IMR-90 (cell line): ENCODE data around the gene DUSP7. TPM values are rescaled to one million over a fixed set of nuclear protein-coding genes. Genes with fewer than 3 reads are reported as not detected.

Experiments used
- ATAC-seq: fragments of 200-7000 bp; cut with Tn5 transposase; 2 replicates; pipeline ENCODE4 v1.9.1; 2020; ENCODE audit warnings: low read depth, mild to moderate bottlenecking, moderate library complexity
- BruUV-seq: library from RNA; stranded (reverse); fragments of 400-500 nt; replicated peaks from 2 replicates; lab custom pipeline; 2021; lab: Mats Ljungman, UMichigan
- CTCF ChIA-PET: fragments of 300-600 bp; formaldehyde crosslinking; extraction: SDS; loops from one replicate; lab custom pipeline; 2021; ENCODE audit warnings: antibody characterized with exemption; lab: Yijun Ruan, JAX
- POLR2A ChIA-PET: fragments of 300-600 bp; sonication (Branson Sonifier 250); formaldehyde crosslinking; loops from one replicate; lab custom pipeline; 2022; ENCODE audit warnings: antibody characterized with exemption; ENCODE audit not compliant: unreplicated experiment; lab: Charles Lee
- DNase-seq: peaks from one replicate; pipeline ENCODE4 v3.0.0; 2013
- H2AFZ ChIP-seq: replicated peaks from 2 replicates; pipeline ENCODE3; 2013; ENCODE audit warnings: low read length, mild to moderate bottlenecking; ENCODE audit not compliant: poor library complexity
- H2AK5ac ChIP-seq: 2 replicates; pipeline ENCODE4 v1.6.1; 2013; ENCODE audit warnings: low read depth, low read length, inconsistent platforms
- H2AK9ac ChIP-seq: replicated peaks from 2 replicates; pipeline ENCODE3; 2013; ENCODE audit warnings: mild to moderate bottlenecking, low read depth, low read length, moderate library complexity; ENCODE audit not compliant: poor library complexity
- H2BK120ac ChIP-seq: 2 replicates; pipeline ENCODE4 v1.6.1; 2013; ENCODE audit warnings: low read depth, low read length, inconsistent platforms
- H2BK15ac ChIP-seq: 3 replicates; pipeline ENCODE4 v1.6.1; 2013; ENCODE audit warnings: low read depth, low read length, inconsistent platforms
- H2BK20ac ChIP-seq: 2 replicates; pipeline ENCODE4 v1.6.1; 2013; ENCODE audit warnings: low read depth, mild to moderate bottlenecking, inconsistent platforms, low read length, moderate library complexity
- H2BK5ac ChIP-seq: 2 replicates; pipeline ENCODE4 v1.6.1; 2013; ENCODE audit warnings: mild to moderate bottlenecking, low read depth, low read length, inconsistent platforms; ENCODE audit not compliant: poor library complexity, severe bottlenecking
- H3K14ac ChIP-seq: replicated peaks from 2 replicates; pipeline ENCODE4 v1.6.1; 2013; ENCODE audit warnings: low read depth, low read length, inconsistent platforms
- H3K18ac ChIP-seq: 2 replicates; pipeline ENCODE4 v1.6.1; 2013; ENCODE audit warnings: low read depth, low read length, control low read depth
- H3K23ac ChIP-seq: 2 replicates; pipeline ENCODE4 v1.6.1; 2013; ENCODE audit warnings: low read depth, low read length, inconsistent platforms
- H3K27ac ChIP-seq: 2 replicates; pipeline ENCODE4 v1.5.1; 2013; ENCODE audit warnings: mild to moderate bottlenecking, control low read depth, low read length; ENCODE audit not compliant: insufficient read depth
- H3K27me3 ChIP-seq: 2 replicates; pipeline ENCODE4 v1.6.1; 2013; ENCODE audit warnings: low read length; ENCODE audit not compliant: control insufficient read depth, insufficient read depth
- H3K36me3 ChIP-seq: 2 replicates; pipeline ENCODE4 v1.6.1; 2013; ENCODE audit warnings: low read length, mixed read lengths; ENCODE audit not compliant: control insufficient read depth, insufficient read depth
- H3K4ac ChIP-seq: 2 replicates; pipeline ENCODE4 v1.6.1; 2013; ENCODE audit warnings: low read depth, low read length, inconsistent platforms
- H3K4me1 ChIP-seq: 2 replicates; pipeline ENCODE4 v1.6.1; 2013; ENCODE audit warnings: low read length, mixed read lengths; ENCODE audit not compliant: control insufficient read depth, insufficient read depth
- H3K4me2 ChIP-seq: 2 replicates; pipeline ENCODE4 v1.6.1; 2013; ENCODE audit warnings: low read depth, mild to moderate bottlenecking, control low read depth, low read length, moderate library complexity
- H3K4me3 ChIP-seq: 2 replicates; pipeline ENCODE4 v1.5.1; 2013; ENCODE audit warnings: low read depth, mild to moderate bottlenecking, control low read depth, low read length, moderate library complexity; ENCODE audit not compliant: insufficient read depth
- H3K56ac ChIP-seq: 2 replicates; pipeline ENCODE4 v1.6.1; 2013; ENCODE audit warnings: low read length, inconsistent platforms; ENCODE audit not compliant: insufficient read depth; ENCODE audit errors: extremely low read depth
- H3K79me1 ChIP-seq, 2 experiments: 2 replicates each; pipeline ENCODE4 v1.6.1; 2013; ENCODE audit warnings: low read length in 2 of 2, inconsistent platforms in 1 of 2, low read depth in 1 of 2
- H3K9ac ChIP-seq: 2 replicates; pipeline ENCODE4 v1.6.1; 2013; ENCODE audit warnings: low read depth, low read length, control low read depth
- H3K9me1 ChIP-seq: 2 replicates; pipeline ENCODE4 v1.6.1; 2013; ENCODE audit warnings: low read length, inconsistent platforms; ENCODE audit not compliant: insufficient read depth
- H3K9me3 ChIP-seq: 2 replicates; pipeline ENCODE4 v1.6.1; 2013; ENCODE audit warnings: low read length; ENCODE audit not compliant: control insufficient read depth, insufficient read depth
- H4K20me1 ChIP-seq: 2 replicates; pipeline ENCODE4 v1.6.1; 2013; ENCODE audit warnings: low read length, inconsistent platforms; ENCODE audit not compliant: insufficient read depth
- H4K5ac ChIP-seq: 2 replicates; pipeline ENCODE4 v1.6.1; 2013; ENCODE audit warnings: mild to moderate bottlenecking, low read depth, low read length, control low read depth
- H4K8ac ChIP-seq, 2 experiments: 2 replicates each; pipeline ENCODE4 v1.6.1; 2013; ENCODE audit warnings: low read depth in 2 of 2, low read length in 2 of 2, control low read depth in 1 of 2, inconsistent platforms in 1 of 2
- H4K91ac ChIP-seq: 2 replicates; pipeline ENCODE4 v1.6.1; 2013; ENCODE audit warnings: low read depth, low read length, inconsistent platforms; ENCODE audit not compliant: insufficient read depth
- BHLHE40 ChIP-seq: fragments of 150-350 bp; IDR thresholded peaks from 2 replicates; pipeline ENCODE4 v1.6.1; 2016; ENCODE audit warnings: mild to moderate bottlenecking, low read depth, low read length
- CEBPB ChIP-seq: IDR thresholded peaks from 2 replicates; pipeline ENCODE4 v1.6.1; 2012; ENCODE audit warnings: low read depth, low read length, improper control_type of control experiment
- CHD1 ChIP-seq: IDR thresholded peaks from 2 replicates; pipeline ENCODE4 v1.6.1; 2012; ENCODE audit warnings: low read depth, low read length, improper control_type of control experiment
- MAFK ChIP-seq: IDR thresholded peaks from 2 replicates; pipeline ENCODE4 v1.6.1; 2012; ENCODE audit warnings: low read depth, low read length, improper control_type of control experiment
- MAZ ChIP-seq: IDR thresholded peaks from 2 replicates; pipeline ENCODE4 v1.6.1; 2012; ENCODE audit warnings: low read depth, mild to moderate bottlenecking, low read length, improper control_type of control experiment, moderate library complexity, borderline replicate concordance
- MXI1 ChIP-seq: IDR thresholded peaks from 2 replicates; pipeline ENCODE4 v1.6.1; 2012; ENCODE audit warnings: low read depth, mild to moderate bottlenecking, low read length, moderate library complexity, borderline replicate concordance
- NFE2L2 ChIP-seq: fragments of 150-350 bp; IDR thresholded peaks from 2 replicates; pipeline ENCODE4 v1.6.1; 2016; ENCODE audit warnings: low read depth, mild to moderate bottlenecking, low read length
- POLR2A ChIP-seq: IDR thresholded peaks from 2 replicates; pipeline ENCODE4 v1.6.1; 2012; ENCODE audit warnings: mild to moderate bottlenecking, low read depth, low read length
- RAD21 ChIP-seq: IDR thresholded peaks from 2 replicates; pipeline ENCODE4 v1.6.1; 2012; ENCODE audit warnings: low read length, improper control_type of control experiment
- RCOR1 ChIP-seq: IDR thresholded peaks from 2 replicates; pipeline ENCODE4 v1.6.1; 2012; ENCODE audit warnings: mild to moderate bottlenecking, low read length, improper control_type of control experiment; ENCODE audit not compliant: insufficient replicate concordance
- RFX5 ChIP-seq: IDR thresholded peaks from 2 replicates; pipeline ENCODE4 v1.8.0; 2012; ENCODE audit warnings: low read depth, mild to moderate bottlenecking, low read length, moderate library complexity
- SMC3 ChIP-seq: fragments of 150-350 bp; IDR thresholded peaks from 2 replicates; pipeline ENCODE4 v1.6.1; 2016; ENCODE audit warnings: low read depth, mild to moderate bottlenecking, antibody characterized with exemption, low read length, moderate library complexity
- WGBS, 2 experiments: methylation state at CpG; one replicate each; pipeline versions ENCODE4 v1.1.5 to v1.1.7; 2013; ENCODE audit warnings: missing lambda C conversion rate in 2 of 2; ENCODE audit not compliant: insufficient read length in 1 of 2; ENCODE audit errors: extremely low coverage in 2 of 2; 5-methylcytosine and 5-hydroxymethylcytosine counted together
- dilution Hi-C: fragments of 300-500 bp; cut with HindIII; formaldehyde crosslinking; loops from one replicate; pipeline ENCODE4 v1.14.3; 2018; ENCODE audit warnings: low sequenced_read_pairs; ENCODE audit not compliant: unreplicated experiment
- in situ Hi-C: fragments of 300-500 bp; cut with MboI; formaldehyde crosslinking; loops from 3 replicates; pipeline ENCODE4 v1.14.3; 2019; ENCODE audit warnings: low sequenced_read_pairs, inconsistent platforms, mixed read lengths
- intact Hi-C: fragments of 100-400 bp; cut with micrococcal nuclease; formaldehyde crosslinking; loops from 2 replicates; pipeline ENCODE4 v1.10.0; 2022
- polyA plus RNA-seq, 3 experiments: library from polyadenylated mRNA; depleted of rRNA; stranded (reverse); fragments of >200 nt; gene quantifications; 2 replicates each; pipeline ENCODE4 v1.2.3, GENCODE V29; 2012; ENCODE audit warnings: low replicate concordance in 1 of 3
- total RNA-seq: library from RNA; depleted of rRNA; stranded (reverse); fragments of >200 nt; gene quantifications from 2 replicates; pipeline ENCODE4 v1.2.3, GENCODE V29; 2012
- TF ChIP-seq, protein P1 (sequence below): conservative IDR thresholded peaks from 2 replicates; pipeline ENCODE4 v1.5.1; 2012; ENCODE audit warnings: mild to moderate bottlenecking, low read depth, low read length, improper control_type of control experiment
- TF ChIP-seq, protein P2 (sequence below): fragments of 150-350 bp; IDR thresholded peaks from 2 replicates; pipeline ENCODE4 v1.6.1; 2016; ENCODE audit warnings: low read depth, mild to moderate bottlenecking, low read length, moderate library complexity, borderline replicate concordance
- TF ChIP-seq, protein P3 (sequence below): fragments of 150-350 bp; IDR thresholded peaks from 2 replicates; pipeline ENCODE4 v1.6.1; 2017; ENCODE audit warnings: mild to moderate bottlenecking, antibody characterized with exemption, low read length, low read depth

The DUSP7 gene
- total and polyA plus RNA-seq, 2 of the 4 experiments (the other 2 are of a cell fraction) = 9.3 to 24.0 TPM

DNA sequence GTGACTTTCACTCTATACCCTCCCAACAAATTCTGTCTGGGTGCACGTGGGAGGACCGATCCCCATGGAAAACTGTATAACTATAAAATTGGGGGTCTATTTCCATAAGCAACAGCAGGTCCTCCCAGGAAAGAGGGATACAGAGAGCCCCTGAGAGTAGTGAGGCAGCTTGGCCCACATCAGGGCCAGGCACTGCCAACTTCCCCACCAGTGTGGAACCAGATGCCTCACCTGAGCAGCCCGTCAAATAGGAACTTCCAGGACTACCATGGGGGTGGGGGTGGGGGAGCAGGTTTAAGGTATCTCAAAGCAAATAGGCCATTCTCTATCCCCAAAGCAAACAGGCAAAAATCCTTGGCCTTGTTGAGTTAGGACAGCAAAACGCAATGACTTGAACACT is 33.3 kb upstream of the DUSP7 start:
- peak overlapping the region; percentile 82; the same call in 2 of the 3 replicates for H2BK15ac ChIP-seq
- no peak overlapping the region; the same call in 1 of the 2 replicates for H3K4me2 ChIP-seq
- 0 out of 2 replicates have a peak overlapping the region, but pooled peaks have one; percentile 7 for H3K56ac ChIP-seq
- peak overlapping the region; percentile 97 for H4K91ac ChIP-seq
- no peaks in the 10 kb centered on the region for H3K9me3 ChIP-seq
- H2AFZ ChIP-seq = peak overlapping the region; percentile 76
- DNase-seq (no peak), ATAC-seq (no peak)
- H3K18ac ChIP-seq = peak overlapping the region; percentile 43
- ChIA-PET CTCF (no interaction called here), POLR2A (interaction anchor here (0.6 kb wide), 1 partner anchor 615 kb away, joined by 14 read pairs; no protein-coding TSS in a partner anchor)
- TF ChIP-seq RCOR1 (no peak), RAD21 (no peak), POLR2A (no peak), MAZ (no peak), RFX5 (no peak), MXI1 (no peak), BHLHE40 (no peak), SMC3 (no peak), MAFK (no peak), NFE2L2 (no peak), CEBPB (no peak), CHD1 (no peak)
- TF ChIP-seq, protein P1, sequence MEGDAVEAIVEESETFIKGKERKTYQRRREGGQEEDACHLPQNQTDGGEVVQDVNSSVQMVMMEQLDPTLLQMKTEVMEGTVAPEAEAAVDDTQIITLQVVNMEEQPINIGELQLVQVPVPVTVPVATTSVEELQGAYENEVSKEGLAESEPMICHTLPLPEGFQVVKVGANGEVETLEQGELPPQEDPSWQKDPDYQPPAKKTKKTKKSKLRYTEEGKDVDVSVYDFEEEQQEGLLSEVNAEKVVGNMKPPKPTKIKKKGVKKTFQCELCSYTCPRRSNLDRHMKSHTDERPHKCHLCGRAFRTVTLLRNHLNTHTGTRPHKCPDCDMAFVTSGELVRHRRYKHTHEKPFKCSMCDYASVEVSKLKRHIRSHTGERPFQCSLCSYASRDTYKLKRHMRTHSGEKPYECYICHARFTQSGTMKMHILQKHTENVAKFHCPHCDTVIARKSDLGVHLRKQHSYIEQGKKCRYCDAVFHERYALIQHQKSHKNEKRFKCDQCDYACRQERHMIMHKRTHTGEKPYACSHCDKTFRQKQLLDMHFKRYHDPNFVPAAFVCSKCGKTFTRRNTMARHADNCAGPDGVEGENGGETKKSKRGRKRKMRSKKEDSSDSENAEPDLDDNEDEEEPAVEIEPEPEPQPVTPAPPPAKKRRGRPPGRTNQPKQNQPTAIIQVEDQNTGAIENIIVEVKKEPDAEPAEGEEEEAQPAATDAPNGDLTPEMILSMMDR = no peak
- TF ChIP-seq, protein P2, sequence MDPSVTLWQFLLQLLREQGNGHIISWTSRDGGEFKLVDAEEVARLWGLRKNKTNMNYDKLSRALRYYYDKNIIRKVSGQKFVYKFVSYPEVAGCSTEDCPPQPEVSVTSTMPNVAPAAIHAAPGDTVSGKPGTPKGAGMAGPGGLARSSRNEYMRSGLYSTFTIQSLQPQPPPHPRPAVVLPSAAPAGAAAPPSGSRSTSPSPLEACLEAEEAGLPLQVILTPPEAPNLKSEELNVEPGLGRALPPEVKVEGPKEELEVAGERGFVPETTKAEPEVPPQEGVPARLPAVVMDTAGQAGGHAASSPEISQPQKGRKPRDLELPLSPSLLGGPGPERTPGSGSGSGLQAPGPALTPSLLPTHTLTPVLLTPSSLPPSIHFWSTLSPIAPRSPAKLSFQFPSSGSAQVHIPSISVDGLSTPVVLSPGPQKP = no peak
- TF ChIP-seq, protein P3, sequence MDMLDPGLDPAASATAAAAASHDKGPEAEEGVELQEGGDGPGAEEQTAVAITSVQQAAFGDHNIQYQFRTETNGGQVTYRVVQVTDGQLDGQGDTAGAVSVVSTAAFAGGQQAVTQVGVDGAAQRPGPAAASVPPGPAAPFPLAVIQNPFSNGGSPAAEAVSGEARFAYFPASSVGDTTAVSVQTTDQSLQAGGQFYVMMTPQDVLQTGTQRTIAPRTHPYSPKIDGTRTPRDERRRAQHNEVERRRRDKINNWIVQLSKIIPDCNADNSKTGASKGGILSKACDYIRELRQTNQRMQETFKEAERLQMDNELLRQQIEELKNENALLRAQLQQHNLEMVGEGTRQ = no peak
- H2BK120ac ChIP-seq = peak overlapping the region; percentile 93
- peak overlapping the region; percentile 86 for H2AK9ac ChIP-seq
- H4K20me1 ChIP-seq = peaks cover 4% of the 10 kb centered on the region; the same call in 1 of the 2 replicates
- H3K23ac ChIP-seq = peak overlapping the region; percentile 46; the same call in 1 of the 2 replicates
- H4K8ac ChIP-seq = peak overlapping the region; percentile 87 to 90
- H3K27ac ChIP-seq = peak overlapping the region; percentile 89
- H2AK5ac ChIP-seq = peak overlapping the region; percentile 96
- H3K27me3 ChIP-seq = no peaks in the 10 kb centered on the region
- dilution Hi-C loops (no loop called here), in situ Hi-C loops (no loop called here), intact Hi-C loops (loop anchor here (2.0 kb wide), 1 partner anchor 33 kb away; the partner anchor contains the start of gene DUSP7)
- peak overlapping the region; percentile 51 for H3K14ac ChIP-seq
- H3K79me1 ChIP-seq = peaks cover 8 to 64% of the 10 kb centered on the region in 2 experiments; a peak in 3 of 4 replicates
- H3K36me3 ChIP-seq = no peaks in the 10 kb centered on the region
- H3K9ac ChIP-seq = no peak overlapping the region
- no TSS peak for BruUV-seq
- peaks cover 69% of the 10 kb centered on the region for H3K9me1 ChIP-seq
- peaks cover 50% of the 10 kb centered on the region for H3K4me1 ChIP-seq
- WGBS, 2 experiments = 100% methylated on average over 1 of the region's 4 CpGs; no CpG with 5 or more reads in 1 of the 2 experiments
- H3K4me3 ChIP-seq = no peak overlapping the region
- peak overlapping the region; percentile 94 for H3K4ac ChIP-seq
- peak overlapping the region; percentile 87 for H2BK20ac ChIP-seq
- peak overlapping the region; percentile 73 for H4K5ac ChIP-seq
- peak overlapping the region; percentile 92 for H2BK5ac ChIP-seq
